GM19240 (cell line): Measurements from ENCODE around the gene ELK3.

Experiments used
- DNase-seq: peaks from one replicate; pipeline ENCODE4 v3.0.0; 2011; ENCODE audit warnings: low spot score; ENCODE audit not compliant: insufficient read length

The ELK3 gene

GRCh38 chr12:96193725-96194575 lies at the start of gene ELK3:
Gene ELK3, plus strand, starts transcription at chr12:96194375.
- DNase-seq, result no peak

GRCh38 chr12:96146747-96147146 lies 47.4 kb upstream of the ELK3 start:
- no peak for DNase-seq

- DNase-seq, result no peak
Observed at GRCh38 chr12:96150442-96150841, 43.7 kb upstream of the ELK3 start.

DNA sequence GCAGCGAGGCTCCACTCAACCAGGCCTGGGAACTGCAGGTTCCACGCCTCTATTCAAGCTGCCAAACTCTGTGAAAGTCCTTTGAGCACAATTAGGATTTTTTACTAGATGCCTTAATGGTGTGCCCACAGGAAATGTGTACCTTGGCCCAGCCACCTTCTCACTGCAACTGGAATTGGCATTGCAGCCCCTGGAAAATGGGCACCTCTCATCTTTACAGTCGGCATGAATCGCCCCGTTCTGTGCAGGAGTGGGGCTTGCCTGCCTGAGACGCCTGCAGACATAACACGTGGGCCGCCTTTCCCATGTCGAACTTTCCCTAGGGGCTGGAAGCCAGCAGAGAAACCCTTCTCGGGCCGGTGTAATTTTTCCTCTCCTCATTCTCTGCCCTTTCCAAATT lies 42.0 kb upstream of the ELK3 start:
- DNase-seq, result no peak

DNA sequence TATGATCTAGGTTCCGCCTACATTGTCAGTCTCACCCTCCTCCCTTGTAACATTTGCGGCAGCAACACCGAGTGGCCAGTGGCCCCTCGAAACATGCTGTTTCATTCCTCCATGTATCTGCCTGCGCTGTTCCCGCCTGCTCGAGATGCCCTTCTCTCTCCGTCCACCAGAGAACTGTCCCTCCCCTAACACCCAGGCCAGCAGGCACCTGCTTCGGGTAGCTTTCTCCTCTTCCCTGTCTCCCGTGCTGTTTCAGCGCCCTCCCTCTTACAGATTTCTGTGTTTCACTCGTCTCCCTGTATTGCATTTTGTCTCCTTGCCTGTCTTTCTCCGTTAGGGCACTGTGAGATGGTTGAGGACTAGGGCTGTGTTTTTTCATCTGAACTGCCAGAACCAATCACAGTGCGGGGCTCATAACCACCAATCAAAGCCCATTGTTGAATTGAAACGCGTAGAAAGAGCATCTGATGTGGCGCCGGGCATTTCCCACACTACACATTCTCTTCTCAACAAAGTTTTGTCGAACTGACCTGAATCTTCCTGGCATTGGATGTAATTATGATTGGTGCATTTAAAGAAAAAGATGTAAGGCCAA lies 40.9 kb upstream of the ELK3 start:
- DNase-seq, result no peak

DNA sequence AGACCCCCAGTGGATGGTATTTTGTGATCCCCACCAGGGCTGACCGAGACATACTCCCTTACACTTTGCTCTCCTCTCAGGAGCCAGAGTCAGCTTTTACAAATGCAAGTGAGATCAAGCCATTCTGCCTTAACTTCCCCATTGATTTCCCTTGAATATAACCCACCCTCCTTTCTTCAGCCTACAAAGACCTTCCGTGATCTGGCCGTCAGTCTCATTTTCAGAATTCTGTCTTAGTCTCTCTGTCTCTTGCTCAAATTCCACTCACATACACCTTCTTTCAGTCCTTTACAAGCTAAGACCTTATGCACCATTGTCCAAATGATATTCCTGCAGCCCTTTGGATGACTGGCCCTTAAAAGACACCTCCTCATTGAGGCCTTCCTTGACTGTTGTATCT lies 39.0 kb upstream of the ELK3 start:
- no peak for DNase-seq

DNA sequence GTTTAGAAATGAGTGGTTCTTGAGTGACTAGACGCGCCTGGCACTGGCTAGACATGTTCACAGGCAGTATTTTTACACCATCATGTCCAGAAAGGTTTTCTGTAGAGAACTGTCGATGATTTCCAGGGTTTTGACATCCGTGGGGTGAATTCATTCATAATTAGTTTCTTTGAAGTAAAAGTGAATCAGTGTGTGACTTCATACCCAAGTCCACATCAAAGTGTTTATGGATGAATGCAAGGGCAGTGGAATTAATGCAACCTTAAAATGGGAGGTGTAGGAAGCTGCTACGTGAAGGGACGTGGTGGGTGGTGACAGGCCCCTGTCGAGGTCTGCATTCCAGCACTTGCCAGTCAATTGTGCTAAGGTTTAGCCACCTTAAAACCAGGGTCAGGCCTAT lies 38.4 kb upstream of the ELK3 start:
- no peak for DNase-seq

- DNase-seq, result no peak
Observed at GRCh38 chr12:96156211-96156610, 38.0 kb upstream of the ELK3 start.

GRCh38 chr12:96157427-96157826 lies 36.7 kb upstream of the ELK3 start:
- no peak for DNase-seq

DNA sequence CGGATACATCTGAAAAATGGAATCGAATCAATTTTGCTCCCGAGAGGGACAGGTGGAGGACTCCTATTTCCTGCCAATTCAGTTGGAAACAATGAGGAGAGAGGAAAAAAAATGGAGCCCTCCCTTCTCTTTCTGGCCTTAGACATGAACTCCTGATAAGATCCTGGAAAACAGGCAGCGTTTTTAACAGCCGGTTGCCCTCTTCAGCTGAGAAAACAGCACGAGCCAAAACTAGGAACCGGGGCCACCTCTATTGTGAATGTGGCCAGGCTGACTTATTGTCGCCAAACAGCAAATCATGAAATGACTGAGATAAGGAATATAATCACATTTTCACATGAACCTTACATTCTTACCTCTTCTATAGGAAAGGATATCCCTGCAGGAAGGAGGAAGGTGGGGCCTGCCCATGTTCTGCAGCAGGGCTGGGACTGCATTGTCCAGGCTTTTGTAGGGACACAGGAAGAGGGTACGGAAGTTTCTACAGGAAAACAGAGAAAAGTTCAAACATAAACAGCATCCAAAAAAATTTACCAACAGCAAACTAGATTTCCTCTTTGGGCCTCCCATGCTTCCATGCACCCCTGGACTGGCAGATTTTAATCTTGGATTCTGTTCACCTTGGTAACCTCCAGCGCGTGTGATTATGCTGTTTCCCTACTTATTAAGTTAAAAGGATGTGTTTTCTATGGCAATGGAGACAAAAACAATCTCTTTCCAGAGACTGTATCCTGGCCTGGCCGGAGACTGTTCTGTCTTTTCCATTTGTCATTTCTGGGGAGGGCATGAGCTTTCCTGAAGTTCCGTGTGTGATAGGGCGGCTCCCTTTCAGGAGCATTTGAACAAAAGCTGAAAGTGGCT lies 29.0 kb upstream of the ELK3 start:
- DNase-seq, result no peak

- no peak for DNase-seq
Observed at GRCh38 chr12:96166765-96167164, 27.4 kb upstream of the ELK3 start.

DNA sequence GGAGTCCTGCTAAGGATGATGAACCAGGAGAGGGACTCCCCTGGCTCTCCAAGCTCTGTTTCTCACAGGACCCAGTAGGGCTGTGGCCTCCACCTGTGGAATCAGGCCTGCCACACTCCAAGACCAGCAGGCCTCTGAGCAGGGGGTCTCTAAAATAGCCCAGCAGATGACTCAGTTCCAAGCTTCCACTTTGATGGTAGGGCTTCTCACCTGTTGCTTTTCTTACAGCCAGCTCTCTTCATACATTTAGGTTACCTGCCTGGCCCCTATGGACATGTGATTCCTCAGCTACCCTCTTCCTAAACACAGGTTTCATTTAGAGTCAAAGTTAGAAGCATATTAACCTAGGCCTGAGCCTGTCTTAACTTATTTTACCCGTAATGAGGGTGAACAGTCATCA lies 26.7 kb upstream of the ELK3 start:
- no peak for DNase-seq

GRCh38 chr12:96170328-96170727 lies 23.8 kb upstream of the ELK3 start:
- DNase-seq, result no peak

DNA sequence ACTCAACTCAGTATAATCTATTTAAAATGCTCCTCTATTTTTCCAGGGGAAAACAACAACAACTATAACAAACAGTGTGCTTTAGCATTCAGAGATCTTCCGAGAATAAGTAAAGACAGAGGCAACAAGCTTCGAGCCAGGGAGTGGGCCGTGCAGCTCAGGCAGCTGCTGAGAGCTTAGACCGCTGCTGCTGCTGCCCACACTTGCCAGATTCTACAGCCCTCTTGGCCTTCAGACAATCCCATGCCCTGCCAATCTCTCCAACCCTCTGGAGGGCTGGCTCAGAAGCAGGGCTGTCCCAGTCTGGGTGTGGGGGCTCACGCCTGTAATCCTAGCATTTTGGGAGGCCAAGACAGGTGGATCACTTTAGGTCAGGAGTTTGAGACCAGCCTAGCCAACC lies 23.4 kb upstream of the ELK3 start:
- no peak for DNase-seq

DNA sequence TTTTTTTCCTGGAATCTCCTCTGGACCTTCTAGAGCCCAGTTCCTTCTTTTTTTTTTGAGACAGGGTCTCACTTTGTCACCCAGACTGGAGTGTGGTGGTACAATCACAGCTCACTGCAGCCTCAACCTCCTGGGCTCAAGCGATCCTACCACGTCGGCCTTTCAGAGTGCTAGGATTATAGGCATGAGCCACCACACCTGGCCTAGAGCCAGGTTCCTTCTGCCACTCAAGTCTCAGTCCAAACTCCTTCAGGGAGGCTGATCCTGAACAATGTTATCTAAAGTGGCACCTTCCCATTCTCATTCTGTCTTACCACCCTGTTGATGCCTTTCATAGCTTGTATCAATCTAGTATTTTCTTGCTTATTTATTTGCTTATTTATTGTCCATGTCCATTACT lies 22.3 kb upstream of the ELK3 start:
- no peak for DNase-seq

DNA sequence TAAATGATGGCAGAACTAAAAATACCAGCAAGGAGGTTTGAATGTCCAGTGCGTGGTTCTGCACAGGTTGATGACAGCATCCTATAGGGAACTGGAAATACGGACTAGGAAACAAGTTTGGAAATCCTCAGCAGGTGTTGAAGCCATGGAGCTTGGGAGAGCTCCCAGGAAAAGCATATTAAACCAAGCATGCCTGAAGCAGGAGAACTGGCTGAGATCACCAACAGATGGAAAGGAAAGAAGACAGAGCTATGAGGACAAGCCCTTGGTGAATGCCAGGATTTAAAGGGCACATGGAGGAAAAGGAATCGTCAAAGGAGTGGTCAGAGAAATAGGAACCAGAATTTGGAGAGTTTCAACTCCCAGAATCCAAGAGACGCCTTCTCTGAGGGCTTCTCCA lies 21.2 kb upstream of the ELK3 start:
- DNase-seq, result no peak

DNA sequence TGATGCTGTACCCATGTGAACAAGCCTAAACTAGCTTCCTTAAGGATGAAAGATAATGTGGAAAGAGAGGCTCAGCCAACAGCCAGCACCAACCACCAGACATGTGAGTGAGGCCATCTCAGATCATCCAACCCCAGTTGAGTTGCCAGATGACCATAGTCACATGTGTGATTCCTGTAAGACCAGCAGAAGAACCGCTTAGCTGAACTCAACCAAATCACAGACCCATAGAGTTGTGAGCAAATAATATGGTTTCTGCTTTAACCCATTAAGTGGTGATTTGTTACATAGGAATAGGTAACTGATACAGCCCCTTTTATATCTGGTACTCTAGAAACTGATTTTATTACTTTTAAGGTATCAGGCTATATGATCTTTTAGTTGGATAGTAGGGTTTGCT lies 17.6 kb upstream of the ELK3 start:
- no peak for DNase-seq

DNA sequence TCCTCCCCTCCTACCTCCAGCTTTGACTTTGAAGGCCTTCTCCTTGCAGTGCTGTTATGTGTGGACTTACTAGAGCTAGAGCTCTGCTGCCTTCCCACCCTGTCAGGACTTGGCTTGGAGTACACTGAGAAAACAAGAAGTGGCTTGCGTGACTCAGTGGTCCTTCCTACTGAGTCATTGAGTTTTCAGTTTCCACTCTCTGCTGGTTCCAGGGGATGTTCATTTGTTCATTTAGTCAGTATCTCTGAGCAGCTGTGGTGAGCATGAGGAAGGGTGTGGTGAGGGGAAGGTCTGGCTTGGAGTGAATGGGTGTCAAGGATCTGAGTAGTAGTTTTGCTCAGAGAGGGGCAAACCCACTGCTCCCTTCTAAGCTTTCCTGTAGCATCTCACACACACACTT lies 17.2 kb upstream of the ELK3 start:
- DNase-seq, result no peak

GRCh38 chr12:96183734-96184370 lies 10.3 kb upstream of the ELK3 start:
- no peak for DNase-seq

DNA sequence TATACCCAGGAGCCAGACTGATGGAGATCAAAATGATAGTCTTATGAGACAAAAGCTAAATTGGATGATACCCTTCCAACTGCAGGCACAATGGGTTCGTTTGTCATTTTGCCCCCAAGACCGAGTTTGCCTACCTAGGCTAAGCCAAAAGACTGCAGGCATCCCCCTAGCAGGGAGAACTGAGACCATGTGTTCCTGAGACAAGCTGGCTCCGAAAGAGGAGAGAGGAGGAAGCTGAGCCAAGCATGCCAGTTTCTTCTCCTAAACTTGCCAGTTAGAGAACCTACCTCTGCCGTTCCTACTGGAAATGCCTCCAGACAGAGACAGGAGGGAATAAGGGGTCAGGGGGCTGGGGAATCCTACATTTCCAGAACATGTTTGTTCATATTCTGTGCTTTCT lies 8.3 kb upstream of the ELK3 start:
- DNase-seq, result no peak

GRCh38 chr12:96186607-96187301 lies 7.4 kb upstream of the ELK3 start:
- no peak for DNase-seq
